HG03575 (cell line): ENCODE measurements around the gene EXOC3L4.

Experiments used
- ATAC-seq: cut with Tn5 transposase; IDR thresholded peaks from one replicate; pipeline ENCODE4 v1.9.1; 2021; ENCODE audit not compliant: unreplicated experiment, insufficient number of reproducible peaks, low FRiP score; ENCODE audit errors: extremely low read depth

Gene EXOC3L4

GRCh38 chr14:103126873-103127304, 32.4 kb downstream of the EXOC3L4 start:
- ATAC-seq: no peak

- no peak for ATAC-seq
Observed at GRCh38 chr14:103127356-103127755, 32.8 kb downstream of the EXOC3L4 start.

DNA sequence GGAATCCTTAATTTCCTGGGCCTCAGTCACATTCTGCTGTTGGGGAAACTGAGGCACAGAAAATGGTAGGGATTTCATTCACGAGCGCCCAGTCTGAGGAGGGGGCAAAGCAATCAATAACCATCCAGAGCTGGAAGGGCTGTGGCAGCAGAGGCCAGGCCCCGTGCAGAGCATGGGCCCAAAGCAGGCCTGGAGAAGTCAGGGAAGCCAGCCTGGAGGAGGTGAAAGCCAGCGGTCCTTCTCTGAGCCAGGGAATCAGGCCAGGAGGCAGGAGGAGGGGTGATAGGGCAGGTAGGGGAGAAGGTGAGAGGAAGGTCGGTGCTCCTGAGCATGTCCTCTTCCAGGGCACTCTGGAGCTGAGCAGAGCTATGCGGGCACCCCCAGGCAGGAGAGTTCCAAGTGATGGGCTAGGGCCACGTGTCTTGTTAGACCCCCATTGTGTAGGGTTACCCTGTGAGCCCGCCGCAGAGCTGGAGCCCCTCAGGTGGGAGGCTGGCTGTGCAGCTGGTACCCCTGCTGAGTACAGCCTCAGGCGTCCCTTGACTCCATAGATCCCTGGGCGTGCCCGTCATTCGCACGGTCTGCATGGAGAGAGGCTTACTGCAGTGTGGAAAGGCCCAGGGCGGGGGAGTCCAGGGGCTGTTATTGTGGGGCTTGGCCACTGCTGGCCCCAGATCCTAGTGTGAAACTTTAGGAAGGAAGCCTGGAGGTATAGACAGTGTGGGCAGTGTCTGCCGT, 33.5 kb downstream of the EXOC3L4 start:
- ATAC-seq: no peak

DNA sequence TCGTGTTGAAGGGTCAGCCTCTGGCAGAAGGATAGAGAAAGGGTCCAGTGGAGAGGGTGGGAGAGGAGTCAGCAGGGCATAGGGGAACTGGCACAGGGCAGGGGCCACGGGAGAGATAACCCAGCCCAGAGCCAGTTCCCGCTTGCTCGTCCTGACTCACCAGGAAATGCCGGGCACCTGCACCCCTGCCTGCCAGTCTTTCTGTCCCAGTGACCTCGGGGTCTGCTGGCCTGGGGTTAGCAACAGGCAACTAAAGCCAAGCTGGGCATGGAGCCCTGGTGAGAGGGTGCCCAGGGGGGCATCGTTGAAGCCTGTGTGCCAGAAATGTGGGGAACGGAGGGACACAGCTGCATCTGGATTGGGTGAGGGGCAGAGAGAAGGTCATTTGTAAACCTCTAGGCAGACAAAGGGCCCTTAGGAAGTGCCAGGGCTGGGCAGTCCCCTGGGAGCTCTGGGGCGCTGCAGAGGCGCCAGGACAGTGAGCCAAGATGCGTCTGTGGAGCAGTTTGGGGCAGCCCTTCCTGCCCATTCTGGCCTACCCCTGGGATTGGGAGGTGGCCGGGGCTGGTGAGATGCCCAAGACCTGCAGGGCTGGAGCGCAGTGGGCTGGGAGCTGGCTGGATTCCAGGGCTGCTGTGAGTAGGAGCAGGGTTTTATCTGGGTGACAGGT, 34.2 kb downstream of the EXOC3L4 start:
- ATAC-seq: no peak

- no peak for ATAC-seq
Observed at GRCh38 chr14:103129301-103130016, 34.9 kb downstream of the EXOC3L4 start.

DNA sequence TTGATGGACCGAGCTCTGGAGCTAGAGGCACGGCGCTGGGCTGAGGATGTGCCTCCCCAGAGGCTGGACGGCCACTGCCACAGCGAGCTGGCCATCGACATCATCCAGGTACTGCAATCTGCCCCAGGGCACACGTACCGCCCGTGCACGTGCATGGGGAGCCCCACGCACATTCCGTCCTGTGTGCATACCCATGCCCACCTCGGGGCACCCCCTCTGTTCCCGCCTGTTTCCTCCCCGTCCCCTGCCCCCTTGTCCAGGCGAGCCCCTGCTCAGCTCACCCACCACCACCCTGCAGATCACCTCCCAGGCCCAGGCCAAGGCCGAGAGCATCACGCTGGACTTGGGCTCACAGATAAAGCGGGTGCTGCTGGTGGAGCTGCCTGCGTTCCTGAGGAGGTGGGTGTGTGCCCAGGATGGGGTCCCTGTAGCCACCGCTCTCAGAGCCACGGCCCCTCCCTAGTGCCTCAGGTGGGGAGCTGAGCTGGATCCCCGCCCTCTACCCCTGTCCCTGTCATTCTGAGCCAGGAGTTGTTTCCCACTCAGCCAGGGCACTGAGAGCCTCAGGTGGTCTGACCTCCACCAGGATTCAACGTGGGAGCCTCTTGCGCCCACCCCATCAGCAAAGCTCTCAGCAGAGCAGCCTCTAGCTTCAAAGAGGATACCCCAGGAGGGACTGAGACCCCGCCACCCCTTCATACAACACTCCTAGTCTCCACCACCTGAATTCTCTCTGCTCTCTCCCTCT, 35.7 kb downstream of the EXOC3L4 start:
- ATAC-seq: no peak

DNA sequence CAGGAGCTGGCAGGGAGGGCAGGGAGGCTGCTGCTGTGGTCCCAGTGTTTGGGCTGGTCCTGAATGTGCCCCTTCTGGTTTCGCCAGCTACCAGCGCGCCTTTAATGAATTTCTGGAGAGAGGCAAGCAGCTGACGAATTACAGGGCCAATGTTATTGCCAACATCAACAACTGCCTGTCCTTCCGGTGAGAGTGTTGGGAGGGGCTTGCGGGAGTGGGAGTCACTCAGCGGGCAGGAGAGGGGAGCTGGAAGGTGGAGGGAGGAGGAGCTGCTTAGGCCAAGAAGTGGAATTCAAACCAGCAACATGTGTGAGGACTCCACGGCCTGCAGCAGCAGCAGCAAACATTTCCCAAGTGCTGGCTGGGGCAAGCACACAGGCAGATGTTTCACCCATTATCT, 36.4 kb downstream of the EXOC3L4 start:
- no peak for ATAC-seq

DNA sequence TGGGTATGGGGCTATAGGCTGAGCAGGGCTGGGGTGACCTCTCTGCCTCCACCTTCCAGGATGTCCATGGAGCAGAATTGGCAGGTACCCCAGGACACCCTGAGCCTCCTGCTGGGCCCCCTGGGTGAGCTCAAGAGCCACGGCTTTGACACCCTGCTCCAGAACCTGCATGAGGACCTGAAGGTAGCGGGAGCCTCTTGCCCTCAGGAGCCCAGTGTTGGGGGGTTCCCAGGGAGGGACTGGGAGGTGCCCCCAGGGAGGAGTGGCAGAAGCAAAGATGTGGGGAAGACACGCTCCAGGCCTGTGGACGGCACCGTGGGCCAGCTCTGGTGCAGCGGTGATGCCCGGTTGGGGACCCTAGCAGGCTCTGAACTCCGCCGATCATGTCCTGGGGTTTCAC, 37.1 kb downstream of the EXOC3L4 start:
- no peak for ATAC-seq

- ATAC-seq: no peak
Observed at GRCh38 chr14:103132381-103133209, 38.1 kb downstream of the EXOC3L4 start.

- ATAC-seq: no peak
Observed at GRCh38 chr14:103133210-103134140, 39.0 kb downstream of the EXOC3L4 start.

- ATAC-seq: no peak
Observed at GRCh38 chr14:103134405-103134804, 39.9 kb downstream of the EXOC3L4 start.

DNA sequence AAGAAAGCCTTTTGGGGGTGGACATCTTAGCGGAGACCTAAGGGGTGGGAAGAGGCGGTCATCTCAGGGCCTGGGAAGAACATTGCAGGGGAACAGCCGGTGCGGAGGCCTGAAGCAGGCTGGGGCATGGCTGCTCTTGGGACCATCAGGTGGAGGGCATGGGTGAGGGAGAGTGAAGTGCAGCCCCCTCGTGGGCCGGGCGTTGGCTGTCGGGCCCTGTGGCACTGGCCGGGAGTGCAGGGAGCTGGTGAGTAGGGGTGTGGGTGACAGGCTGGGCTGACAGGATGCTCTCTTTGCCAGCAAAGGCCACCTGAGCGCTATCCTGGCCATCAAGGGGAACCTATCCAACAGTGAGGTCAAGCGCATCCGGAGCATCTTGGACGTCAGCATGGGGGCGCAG, 40.4 kb downstream of the EXOC3L4 start:
- no peak for ATAC-seq

- ATAC-seq: no peak
Observed at GRCh38 chr14:103135333-103136260, 41.1 kb downstream of the EXOC3L4 start.

DNA sequence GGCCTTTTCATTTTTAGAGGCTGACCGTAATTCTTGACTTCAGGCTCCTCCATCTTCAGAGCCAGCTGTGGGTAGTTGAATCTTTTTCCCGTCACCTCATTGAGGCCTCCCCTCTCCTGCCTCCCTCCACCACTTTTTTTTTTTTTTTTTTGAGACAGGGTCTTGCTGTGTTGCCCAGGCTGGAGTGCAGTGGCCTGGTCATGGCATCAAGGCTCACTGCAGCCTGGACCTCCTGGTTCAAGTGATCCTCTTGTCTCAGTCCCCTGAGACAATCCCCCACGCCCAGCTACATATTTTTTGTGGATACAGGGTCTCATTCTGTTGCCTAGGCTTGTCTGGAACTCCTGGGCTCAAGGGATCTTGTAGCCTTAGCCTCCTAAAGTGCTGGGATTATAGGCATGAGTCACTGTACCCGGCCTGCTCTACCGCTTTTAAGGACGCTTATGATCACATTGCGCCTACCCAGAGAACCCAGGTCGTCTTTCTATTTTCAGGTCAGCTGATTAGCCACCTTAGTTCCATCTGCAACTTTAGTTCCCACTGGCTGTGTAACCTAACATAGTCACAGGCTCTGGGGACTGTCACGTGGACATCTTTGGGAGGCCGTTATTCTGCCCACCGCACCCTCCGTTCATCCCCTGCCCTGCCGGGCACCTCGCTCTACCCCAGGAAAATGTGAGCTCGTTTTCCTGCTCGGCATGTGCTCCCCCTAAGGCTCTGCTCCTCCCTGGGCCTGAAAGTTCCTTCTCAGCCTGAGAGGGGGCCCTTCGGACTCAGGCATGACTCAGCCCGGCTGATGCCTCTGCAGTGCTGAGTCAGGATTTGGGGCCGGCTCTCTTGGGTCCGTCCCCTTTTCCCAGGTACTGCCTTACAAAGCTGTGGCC, 42.1 kb downstream of the EXOC3L4 start:
- no peak for ATAC-seq

- ATAC-seq: no peak
Observed at GRCh38 chr14:103137689-103138300, 43.3 kb downstream of the EXOC3L4 start.
